VCaP (cell line): ENCODE results near the gene SLC13A5.

ENCODE experiments used
- H3K27ac ChIP-seq: fragments of 450-650 bp; 2 replicates; pipeline ENCODE4 v1.5.1; 2017
- CTCF ChIP-seq: fragments of 450-650 bp; conservative IDR thresholded peaks from 2 replicates; pipeline ENCODE4 v1.5.1; 2017; ENCODE audit warnings: mild to moderate bottlenecking, moderate library complexity

SLC13A5 gene

GRCh38 chr17:6710317-6710716, 2.9 kb downstream of the SLC13A5 start:
- H3K27ac ChIP-seq: no peak overlapping the region
- no peak for TF ChIP-seq CTCF

GRCh38 chr17:6708357-6708961, 4.7 kb downstream of the SLC13A5 start:
- TF ChIP-seq CTCF: no peak
- H3K27ac ChIP-seq: no peak overlapping the region

GRCh38 chr17:6706996-6707395, 6.2 kb downstream of the SLC13A5 start:
- no peak overlapping the region for H3K27ac ChIP-seq
- no peak for TF ChIP-seq CTCF

DNA sequence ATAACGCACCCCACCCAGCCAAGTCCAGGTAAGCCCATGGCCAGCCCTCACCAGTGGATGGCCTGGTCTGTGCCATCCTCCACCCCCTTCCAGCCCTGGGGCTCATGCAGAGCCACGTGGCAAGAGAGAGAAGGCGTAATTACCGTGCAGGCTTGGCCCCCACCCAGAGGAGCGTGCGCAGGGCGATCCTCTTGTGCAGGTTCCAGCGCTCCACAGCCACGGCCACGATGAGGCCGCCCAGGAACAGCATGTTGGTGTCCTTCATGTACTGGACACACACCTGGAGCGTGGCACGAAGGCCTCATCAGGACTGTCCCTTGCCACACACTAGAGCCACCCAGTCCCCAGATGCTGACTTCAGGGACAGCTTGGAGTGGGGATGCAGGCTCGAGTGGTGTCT, 6.7 kb downstream of the SLC13A5 start:
- TF ChIP-seq CTCF: no peak
- no peak overlapping the region for H3K27ac ChIP-seq

GRCh38 chr17:6704470-6705052, 8.6 kb downstream of the SLC13A5 start:
- no peak for TF ChIP-seq CTCF
- no peak overlapping the region for H3K27ac ChIP-seq

DNA sequence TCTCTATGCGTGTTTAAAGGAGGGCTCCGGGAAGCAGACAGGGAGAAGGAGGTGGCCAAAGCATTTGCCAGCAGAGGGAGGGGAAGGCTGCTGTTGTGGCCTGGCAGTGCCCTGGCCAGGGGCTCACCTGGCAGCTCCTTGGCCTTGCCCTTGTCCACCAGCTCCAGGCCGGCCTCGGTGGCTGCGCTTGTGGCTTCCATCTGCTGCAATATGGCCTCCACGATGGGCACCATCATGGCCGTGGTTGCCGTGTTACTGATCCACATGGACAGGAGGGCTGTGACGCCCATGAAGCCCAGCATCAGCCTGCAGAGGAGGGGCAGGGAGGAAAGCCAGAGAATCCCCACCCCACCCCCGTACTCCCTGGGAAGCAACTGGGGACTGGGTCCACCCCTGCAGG, 9.4 kb downstream of the SLC13A5 start:
- H3K27ac ChIP-seq: no peak overlapping the region

More for the DNA sequence above, 9.4 kb downstream of the SLC13A5 start:
- no peak for TF ChIP-seq CTCF
